ENCODE measurements around the gene RFC3.
"Not testable (repeated sequence)": the region's sequence is repeated elsewhere in the genome, so short reads cannot be mapped to it uniquely, and the experiment has no call there.

The RFC3 gene

GRCh38 chr13:33812829-33813228 lies 5.1 kb upstream of the RFC3 start:
- not testable (repeated sequence) for DNase-seq

GRCh38 chr13:33815011-33815550 lies 2.9 kb upstream of the RFC3 start:
- no peak for DNase-seq

GRCh38 chr13:33816912-33817311 lies 1.0 kb upstream of the RFC3 start:
- DNase-seq, result no peak

- no peak for DNase-seq
These were observed 442 bp upstream of the RFC3 start for GRCh38 chr13:33817513-33817900.

- no peak for DNase-seq
These were observed 7.1 kb downstream of the RFC3 start for GRCh38 chr13:33825083-33825482.

GRCh38 chr13:33827139-33827538 lies 9.2 kb downstream of the RFC3 start:
- DNase-seq, result no peak

GRCh38 chr13:33828431-33829129 lies 10.6 kb downstream of the RFC3 start:
- DNase-seq, result no peak

GRCh38 chr13:33832872-33833271 lies 14.9 kb downstream of the RFC3 start:
- DNase-seq, result no peak

- no peak for DNase-seq
These were observed 20.7 kb downstream of the RFC3 start for GRCh38 chr13:33838647-33839046.

GRCh38 chr13:33840402-33840801 lies 22.5 kb downstream of the RFC3 start:
- DNase-seq, result no peak

GRCh38 chr13:33842207-33842606 lies 24.3 kb downstream of the RFC3 start:
- DNase-seq, result no peak

- no peak for DNase-seq
These were observed 25.0 kb downstream of the RFC3 start for GRCh38 chr13:33842986-33843385.

- no peak for DNase-seq
These were observed 27.8 kb downstream of the RFC3 start for GRCh38 chr13:33845572-33846302.

- no peak for DNase-seq
These were observed 28.5 kb downstream of the RFC3 start for GRCh38 chr13:33846303-33847062.

GRCh38 chr13:33849211-33849610 lies 31.3 kb downstream of the RFC3 start:
- no peak for DNase-seq

- no peak for DNase-seq
These were observed 37.5 kb downstream of the RFC3 start for GRCh38 chr13:33855371-33855895.

- peak; percentile 2 for DNase-seq
These were observed 41.8 kb downstream of the RFC3 start for GRCh38 chr13:33859691-33860303.

GRCh38 chr13:33860526-33860925 lies 42.6 kb downstream of the RFC3 start:
- no peak for DNase-seq

GRCh38 chr13:33862016-33862415 lies 44.1 kb downstream of the RFC3 start:
- no peak for DNase-seq

- DNase-seq, result no peak
These were observed 45.3 kb downstream of the RFC3 start for GRCh38 chr13:33863188-33863789.

- no peak for DNase-seq
These were observed 48.0 kb downstream of the RFC3 start for GRCh38 chr13:33865945-33866344.

- DNase-seq, result no peak
These were observed 49.5 kb downstream of the RFC3 start for GRCh38 chr13:33867472-33867871.

Data from activated CD4-positive, alpha-beta T cell treated with anti-CD3 and anti-CD28 coated beads, Interleukin-10, Interleukin-2, amounts not matched to agents 100 ng/mL and 50 ng/mL, durations not matched to agents 16 hours and 8 hours (primary cell).